ENCODE measurements around the gene TTC13.

The TTC13 gene

DNA sequence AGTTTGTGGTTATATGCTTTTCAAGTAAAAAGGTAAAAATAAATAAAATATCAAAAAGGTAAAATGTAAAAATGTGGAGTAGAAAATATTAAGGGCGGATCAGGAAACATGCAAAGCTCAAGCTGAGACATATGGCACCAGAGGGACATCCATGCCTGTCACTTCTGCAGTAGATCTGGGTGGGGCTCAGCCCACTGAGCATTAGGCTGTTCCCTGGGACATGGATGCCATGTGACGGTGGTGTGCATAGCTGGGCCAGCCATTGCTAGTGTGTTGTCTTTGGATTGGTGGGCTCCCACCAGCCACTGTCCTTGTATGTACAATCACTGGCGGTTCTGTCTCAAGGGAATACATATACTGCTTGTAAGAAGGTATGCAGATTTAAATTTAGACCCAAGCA is 3.0 kb downstream of the TTC13 start:
- H3K4me3 ChIP-seq (ENCODE audit: low read depth, low read length) = no peak overlapping the region
- TF ChIP-seq, protein P1, sequence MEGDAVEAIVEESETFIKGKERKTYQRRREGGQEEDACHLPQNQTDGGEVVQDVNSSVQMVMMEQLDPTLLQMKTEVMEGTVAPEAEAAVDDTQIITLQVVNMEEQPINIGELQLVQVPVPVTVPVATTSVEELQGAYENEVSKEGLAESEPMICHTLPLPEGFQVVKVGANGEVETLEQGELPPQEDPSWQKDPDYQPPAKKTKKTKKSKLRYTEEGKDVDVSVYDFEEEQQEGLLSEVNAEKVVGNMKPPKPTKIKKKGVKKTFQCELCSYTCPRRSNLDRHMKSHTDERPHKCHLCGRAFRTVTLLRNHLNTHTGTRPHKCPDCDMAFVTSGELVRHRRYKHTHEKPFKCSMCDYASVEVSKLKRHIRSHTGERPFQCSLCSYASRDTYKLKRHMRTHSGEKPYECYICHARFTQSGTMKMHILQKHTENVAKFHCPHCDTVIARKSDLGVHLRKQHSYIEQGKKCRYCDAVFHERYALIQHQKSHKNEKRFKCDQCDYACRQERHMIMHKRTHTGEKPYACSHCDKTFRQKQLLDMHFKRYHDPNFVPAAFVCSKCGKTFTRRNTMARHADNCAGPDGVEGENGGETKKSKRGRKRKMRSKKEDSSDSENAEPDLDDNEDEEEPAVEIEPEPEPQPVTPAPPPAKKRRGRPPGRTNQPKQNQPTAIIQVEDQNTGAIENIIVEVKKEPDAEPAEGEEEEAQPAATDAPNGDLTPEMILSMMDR (IDR thresholded peaks at IDR 0.05; ENCODE audit: low read depth, low read length) = no peak
- DNase-seq (ENCODE audit: low read depth, low spot score) = no peak
- in situ Hi-C loops (cut with HindIII; ENCODE audit: low sequenced_read_pairs) = no loop called here

DNA sequence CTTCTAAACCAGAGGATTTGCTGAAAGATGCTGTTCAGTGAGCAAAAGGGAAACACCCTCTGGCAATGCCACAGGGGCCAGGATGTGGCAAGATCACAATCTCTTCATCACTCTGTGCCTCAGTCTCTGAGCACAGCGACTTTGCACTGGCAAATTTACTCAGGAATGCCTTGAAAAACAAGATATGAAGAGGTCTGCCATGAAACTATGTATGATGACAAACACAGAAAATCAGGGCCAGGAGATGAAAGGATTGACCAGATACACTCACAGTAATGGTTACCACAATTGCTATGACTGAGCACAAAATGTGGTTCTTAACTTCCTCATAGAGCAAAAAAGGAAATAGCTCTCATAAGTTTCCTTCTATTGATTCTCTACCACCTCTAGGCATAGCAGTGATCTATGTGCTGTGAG is 5.8 kb downstream of the TTC13 start:
- peak; percentile 6 for DNase-seq (ENCODE audit: low read depth, low spot score)
- in situ Hi-C loops (cut with HindIII; ENCODE audit: low sequenced_read_pairs) = no loop called here
- TF ChIP-seq, protein P1 (IDR thresholded peaks at IDR 0.05; ENCODE audit: low read depth, low read length) = no peak
- no peak overlapping the region for H3K4me3 ChIP-seq (ENCODE audit: low read depth, low read length)

DNA sequence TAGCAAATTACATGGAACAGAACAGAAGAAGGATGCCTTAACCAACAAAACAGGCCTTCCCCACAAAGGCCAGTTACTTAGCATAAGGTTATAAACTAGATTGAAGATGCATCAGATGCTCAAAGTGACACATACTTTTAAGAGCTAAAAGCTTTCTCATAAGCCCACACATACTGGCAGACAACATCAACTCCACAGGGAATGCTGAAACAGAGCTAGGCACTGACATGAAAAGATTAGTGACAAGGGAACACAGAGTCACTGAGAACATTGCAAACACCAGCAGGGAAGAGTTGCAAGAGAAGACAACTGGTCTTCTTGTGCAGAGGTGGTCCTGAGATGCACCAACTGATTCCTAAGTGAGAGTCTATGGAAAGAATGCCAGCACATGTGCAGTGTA is 6.9 kb downstream of the TTC13 start:
- in situ Hi-C loops (cut with HindIII; ENCODE audit: low sequenced_read_pairs) = no loop called here
- TF ChIP-seq, protein P1 (IDR thresholded peaks at IDR 0.05; ENCODE audit: low read depth, low read length) = no peak
- no peak for DNase-seq (ENCODE audit: low read depth, low spot score)
- H3K4me3 ChIP-seq (ENCODE audit: low read depth, low read length) = no peak overlapping the region

DNA sequence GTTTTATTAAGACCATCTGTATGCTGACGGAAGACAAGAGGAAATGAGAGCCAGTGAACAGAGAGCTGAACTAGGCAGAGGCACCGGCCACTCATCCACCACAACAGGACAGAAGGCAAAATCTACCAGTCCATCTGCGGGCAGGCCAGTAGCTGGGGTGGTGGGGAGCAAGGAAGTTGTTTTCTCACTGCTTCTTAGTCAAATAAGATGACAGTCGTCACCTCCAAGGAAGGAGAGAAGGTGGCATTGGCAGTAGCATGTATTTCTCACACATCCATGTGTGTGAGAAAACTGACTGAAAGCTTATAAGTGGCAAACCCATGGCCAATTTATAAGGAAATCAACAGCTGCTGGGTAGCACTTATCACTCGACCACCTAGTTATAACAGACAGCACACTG is 8.2 kb downstream of the TTC13 start:
- TF ChIP-seq, protein P1 (IDR thresholded peaks at IDR 0.05; ENCODE audit: low read depth, low read length) = no peak
- in situ Hi-C loops (cut with HindIII; ENCODE audit: low sequenced_read_pairs) = no loop called here
- no peak for DNase-seq (ENCODE audit: low read depth, low spot score)
- no peak overlapping the region for H3K4me3 ChIP-seq (ENCODE audit: low read depth, low read length)

DNA sequence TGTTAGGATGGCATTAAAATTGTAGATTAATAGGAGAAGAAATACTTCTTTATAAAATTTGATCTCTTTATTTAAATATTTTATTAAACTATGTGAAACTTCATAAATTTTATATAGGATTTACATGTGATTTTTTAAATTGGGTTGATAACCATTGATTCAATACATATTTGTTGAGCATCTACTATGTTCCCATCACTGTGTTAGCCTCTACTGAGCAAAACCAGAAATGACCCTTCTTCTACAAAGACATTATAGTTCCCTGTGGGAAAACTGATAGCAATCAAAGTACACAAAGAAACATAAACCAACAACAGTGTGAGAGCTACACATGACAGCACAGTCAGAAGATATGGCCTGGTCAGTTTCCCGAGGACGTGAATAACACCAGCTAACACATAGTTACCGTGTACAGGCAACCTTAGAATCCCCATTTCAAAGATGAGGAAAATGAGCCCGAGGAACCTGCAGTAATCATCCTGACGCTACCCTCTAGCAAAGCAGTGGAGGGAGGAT is 12.2 kb downstream of the TTC13 start:
- H3K4me3 ChIP-seq (ENCODE audit: low read depth, low read length) = no peak overlapping the region
- no peak for DNase-seq (ENCODE audit: low read depth, low spot score)
- in situ Hi-C loops (cut with HindIII; ENCODE audit: low sequenced_read_pairs) = no loop called here
- TF ChIP-seq, protein P1 (IDR thresholded peaks at IDR 0.05; ENCODE audit: low read depth, low read length) = no peak

DNA sequence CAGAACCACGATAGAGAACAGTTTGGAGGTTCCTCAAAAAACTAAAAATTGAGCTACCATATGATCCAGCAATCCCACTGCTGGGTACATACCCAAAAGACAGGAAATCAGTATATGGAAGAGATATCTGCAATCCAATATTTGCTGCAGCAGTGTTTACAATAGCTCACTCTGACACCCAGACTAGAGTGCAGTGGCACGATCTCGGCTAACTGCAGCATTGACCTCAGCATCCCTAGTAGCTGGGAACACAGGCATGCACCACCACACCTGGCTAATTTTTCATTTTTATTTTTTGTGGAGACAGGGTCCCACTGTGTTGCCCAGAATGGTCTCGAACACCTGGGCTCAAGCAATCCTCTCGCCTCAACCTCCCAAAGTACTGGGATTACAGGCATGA is 13.1 kb downstream of the TTC13 start:
- no peak for DNase-seq (ENCODE audit: low read depth, low spot score)
- in situ Hi-C loops (cut with HindIII; ENCODE audit: low sequenced_read_pairs) = no loop called here
- no peak overlapping the region for H3K4me3 ChIP-seq (ENCODE audit: low read depth, low read length)
- TF ChIP-seq, protein P1 (IDR thresholded peaks at IDR 0.05; ENCODE audit: low read depth, low read length) = no peak

DNA sequence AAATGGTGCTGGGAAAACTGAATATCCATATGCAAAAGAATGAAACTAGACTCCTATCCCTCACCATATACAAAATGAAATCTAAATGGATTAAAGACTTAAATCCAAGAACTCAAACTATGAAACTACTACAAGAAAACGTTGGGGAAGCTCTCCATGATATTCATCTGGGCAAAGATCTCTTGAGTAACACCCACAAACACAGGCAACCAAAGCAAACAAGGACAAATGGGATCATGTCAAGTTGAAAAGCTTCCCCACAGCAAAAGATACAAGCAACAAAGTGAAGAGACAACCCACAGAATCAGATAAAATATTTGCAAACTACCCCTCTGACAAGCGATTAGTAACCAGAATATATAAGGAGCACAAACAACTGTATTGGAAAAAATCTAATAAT is 13.8 kb downstream of the TTC13 start:
- in situ Hi-C loops (cut with HindIII; ENCODE audit: low sequenced_read_pairs) = no loop called here
- TF ChIP-seq, protein P1 (IDR thresholded peaks at IDR 0.05; ENCODE audit: low read depth, low read length) = no peak
- H3K4me3 ChIP-seq (ENCODE audit: low read depth, low read length) = no peak overlapping the region
- no peak for DNase-seq (ENCODE audit: low read depth, low spot score)

All from astrocyte of the spinal cord (primary cell).